Measurements from ENCODE around the gene RAD21L1.
"Not testable (repeated sequence)": the region's sequence is repeated elsewhere in the genome, so short reads cannot be mapped to it uniquely, and the experiment has no call there.

RAD21L1 gene

DNA sequence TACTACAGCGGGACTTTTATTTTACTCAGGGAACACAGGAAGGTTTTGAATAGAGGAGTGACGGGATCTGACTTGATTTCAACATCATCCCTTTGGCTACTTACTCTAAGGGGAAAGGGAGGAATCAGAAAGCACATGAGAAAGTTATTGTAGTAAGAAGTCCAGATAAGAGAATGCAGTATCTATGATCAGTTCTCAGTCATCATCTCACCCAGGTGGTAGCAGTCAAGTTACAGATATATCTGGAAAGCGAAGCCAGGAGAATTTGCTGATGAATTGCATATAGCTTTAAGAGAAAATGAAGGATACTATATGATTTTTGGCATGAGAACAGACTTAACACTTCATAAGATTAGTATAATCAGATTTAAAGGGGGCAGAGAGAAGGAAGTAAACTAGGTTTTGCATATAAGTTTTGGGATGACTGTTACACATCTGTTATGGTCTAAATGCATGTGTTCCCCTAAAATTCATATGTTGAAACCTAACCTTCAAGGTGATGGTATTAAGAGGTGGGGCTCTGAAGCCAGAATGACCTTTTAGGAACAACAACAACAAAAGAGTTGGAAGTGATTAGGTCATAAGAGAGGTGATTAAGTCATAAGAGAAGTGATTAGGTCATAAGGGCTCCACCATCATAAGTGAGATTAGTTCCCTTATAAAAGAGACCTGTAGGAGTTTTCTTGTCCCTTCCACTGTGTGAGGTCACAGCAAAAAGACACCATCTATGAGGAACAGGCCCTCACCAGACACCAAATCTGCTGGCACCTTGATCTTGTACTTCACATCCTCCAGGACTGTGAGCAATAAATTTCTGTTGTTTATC is 6.7 kb downstream of the RAD21L1 start:
- no peak for DNase-seq

DNA sequence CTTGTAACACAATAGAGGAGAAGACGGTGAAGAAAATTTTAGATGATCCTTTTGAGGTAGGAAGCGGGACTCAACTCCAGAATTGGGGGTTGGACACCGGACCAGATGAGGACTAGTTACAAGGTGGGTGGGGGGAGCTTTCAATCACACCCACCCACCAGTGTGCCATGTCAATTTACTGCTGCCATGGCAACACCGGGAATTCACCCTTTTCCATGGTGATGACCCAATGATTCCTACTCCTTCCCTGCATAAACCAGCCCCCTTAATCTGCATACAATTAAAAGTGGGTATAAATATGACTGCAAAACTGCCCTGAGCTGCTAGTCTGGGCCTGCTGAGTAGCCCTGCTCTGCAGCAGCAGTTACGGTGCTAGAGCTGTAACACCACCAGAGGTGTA is 14.7 kb downstream of the RAD21L1 start:
- DNase-seq: no peak

DNA sequence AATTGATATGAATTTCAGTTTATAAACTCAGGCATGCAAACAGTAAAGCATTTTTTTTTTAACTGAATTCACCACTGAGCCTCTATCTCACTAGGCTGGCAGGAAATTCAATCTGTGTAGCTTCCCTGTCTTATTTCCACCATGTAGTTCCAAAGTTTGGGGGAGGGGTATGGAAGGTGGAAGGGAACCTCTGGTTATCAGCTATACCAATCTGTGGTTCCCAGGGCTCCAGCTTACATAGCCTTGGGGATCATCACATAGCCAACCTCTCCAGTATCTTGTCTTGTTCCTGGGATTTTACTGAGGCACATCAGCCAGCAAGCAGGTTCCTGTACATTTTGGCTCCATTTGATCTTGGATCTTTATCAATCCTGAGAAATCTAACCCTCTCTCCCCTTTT is 15.6 kb downstream of the RAD21L1 start:
- DNase-seq: no peak

DNA sequence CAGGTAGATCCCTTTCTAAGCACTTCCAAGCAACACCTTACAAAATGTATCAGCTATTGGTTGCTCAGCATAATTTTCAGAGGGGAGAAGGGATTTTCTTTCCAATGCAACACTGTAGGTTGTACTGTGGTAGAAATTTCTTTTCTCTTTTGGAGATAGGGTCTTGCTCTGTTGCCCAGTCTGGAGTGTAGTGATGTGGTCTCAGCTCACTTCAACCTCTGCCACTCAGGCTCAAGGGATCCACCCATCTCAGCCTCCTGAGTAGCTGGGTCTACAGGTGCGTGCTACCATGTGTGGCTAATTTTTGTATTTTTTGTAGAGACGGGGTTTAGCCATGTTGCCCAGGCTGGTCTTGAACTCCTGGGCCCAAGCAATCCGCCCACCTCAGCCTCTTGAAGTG is 16.3 kb downstream of the RAD21L1 start:
- DNase-seq: no peak

DNA sequence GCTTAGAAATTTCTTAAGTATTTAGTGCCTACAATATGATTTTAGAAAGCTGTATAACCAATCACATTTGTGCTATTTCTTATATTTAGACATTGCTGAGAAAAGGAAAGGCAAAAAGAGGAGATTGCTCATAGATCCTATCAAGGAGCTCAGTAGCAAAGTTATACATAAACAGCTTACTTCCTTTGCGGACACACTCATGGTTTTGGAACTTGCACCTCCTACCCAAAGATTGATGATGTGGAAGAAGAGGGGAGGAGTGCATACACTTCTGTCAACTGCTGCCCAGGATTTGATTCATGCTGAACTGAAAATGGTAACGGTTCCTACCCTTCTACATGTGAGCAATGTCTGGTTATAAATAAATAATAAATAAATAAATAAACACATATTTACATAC is 16.7 kb downstream of the RAD21L1 start:
- no peak for DNase-seq

DNA sequence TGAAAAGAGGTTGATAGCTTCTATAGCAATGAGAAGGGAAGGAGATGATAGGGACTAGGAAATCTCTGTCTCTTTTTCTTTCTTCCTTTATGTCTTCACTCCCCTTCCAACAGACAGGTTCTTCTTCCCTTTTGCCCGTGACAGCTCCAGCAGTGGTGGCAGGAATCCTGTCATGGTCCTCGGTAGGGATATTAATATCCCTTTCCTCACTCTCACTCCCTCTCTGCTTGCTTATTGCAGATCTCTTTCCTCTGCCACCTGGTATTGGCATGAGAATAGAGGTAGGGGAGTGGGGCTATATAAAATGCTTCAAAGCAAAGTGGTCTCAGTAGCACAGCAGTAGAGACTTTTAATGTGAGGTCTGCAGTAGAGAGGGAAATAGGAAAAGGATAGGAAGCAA is 19.7 kb downstream of the RAD21L1 start:
- no peak for DNase-seq

DNA sequence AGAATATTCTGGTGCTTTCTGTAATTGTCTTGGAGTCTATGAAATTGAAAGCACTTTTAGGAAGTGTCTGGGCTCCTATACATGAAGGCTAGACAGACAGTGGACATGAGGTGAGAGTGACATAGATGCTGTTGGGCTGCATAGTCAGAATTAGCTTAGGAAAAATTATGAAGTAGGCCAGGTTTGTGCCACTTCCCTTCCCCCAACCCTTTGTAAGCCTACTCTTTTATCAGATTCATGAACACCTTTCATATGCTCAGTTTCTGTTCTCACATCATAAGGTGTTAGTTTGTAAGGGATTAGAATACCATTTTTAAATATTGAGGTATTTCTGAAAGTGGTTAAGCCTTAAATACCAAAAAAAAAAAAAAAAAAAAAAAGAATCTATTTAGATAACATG is 21.8 kb downstream of the RAD21L1 start:
- DNase-seq: no peak

DNA sequence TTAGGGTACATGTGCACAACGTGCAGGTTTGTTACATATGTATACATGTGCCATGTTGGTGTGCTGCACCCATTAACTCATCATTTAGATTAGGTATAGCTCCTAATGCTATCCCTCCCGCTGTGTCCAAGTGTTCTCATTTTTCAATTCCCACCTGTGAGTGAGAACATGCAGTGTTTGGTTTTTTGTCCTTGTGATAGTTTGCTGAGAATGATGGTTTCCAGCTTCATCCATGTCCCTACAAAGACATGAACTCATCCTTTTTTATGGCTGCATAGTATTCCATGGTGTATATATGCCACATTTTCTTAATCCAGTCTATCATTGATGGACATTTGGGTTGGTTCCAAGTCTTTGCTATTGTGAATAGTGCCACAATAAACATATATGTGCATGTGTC is 24.4 kb downstream of the RAD21L1 start:
- DNase-seq: not testable (repeated sequence)

DNA sequence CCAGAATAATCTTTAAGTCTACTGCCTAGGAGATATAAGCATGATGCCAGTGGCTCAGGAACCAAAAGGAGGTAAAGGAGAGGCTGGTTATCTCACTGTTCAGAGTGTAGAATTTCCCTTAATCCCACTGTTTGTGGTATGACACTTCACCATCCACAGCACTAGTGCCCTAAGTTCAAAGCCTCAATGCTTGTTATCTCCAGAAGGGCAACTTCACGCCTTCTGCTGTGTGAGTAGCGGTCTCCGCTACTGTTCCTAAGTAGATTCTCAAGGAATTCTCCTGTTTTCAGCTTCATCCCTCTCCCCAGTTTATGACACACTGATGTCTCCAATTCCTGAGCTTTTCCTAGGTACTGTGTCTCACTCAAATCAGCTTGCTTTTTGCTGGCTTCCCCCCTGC is 26.6 kb downstream of the RAD21L1 start:
- no peak for DNase-seq

DNA sequence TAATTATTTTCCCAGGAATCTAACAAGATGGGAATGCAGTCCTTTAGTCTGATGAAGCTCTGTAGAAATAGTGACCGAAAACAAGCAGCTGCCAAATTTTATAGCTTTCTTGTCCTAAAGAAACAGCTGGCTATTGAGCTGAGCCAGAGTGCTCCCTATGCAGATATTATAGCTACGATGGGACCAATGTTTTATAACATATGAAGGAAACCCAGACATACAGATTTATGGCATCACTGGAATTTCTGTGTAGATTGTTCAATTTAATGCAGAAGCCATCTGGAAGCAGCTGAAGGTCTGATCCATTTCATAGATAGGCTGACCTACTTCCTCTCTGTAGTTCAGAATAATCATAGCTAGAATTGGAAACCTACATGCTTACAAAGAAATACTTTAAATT is 28.4 kb downstream of the RAD21L1 start:
- DNase-seq: no peak

DNA sequence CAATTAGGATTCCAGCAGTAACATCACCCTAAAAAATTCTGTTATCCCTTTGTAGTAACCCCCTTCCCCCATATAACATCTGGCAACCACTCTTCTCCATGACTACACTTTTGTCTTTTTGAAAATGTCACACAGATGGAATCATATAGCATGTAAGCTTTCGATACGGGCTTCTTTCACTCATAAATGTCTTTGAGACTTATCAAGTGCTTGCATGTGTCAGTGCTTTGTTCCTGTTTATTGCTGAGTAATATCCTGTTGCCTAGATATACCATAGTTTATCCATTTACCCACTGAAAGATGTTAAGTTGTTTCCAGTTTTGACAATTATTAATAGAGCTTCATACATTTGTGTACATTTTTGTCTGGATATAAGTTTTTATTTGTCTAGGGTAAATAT is 29.8 kb downstream of the RAD21L1 start:
- DNase-seq: no peak

DNA sequence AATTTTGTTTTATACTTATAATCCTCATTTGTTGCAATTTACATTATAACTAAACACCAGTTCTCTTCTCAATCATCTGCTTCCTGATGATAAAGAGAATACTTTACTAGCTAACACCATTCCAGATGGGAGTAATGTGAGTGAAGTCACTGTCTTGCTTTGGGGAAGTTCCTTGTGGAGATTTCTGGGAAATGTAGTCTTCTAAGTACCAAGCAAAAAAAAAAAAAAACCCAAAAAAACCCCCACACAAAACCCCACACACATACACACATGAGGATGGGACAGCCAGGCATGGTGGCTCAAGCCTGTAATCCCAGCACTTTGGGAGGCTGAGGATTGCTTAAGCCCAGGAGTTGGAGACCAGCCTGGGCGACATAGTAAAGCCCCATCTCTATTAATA is 38.0 kb downstream of the RAD21L1 start:
- DNase-seq: no peak

DNA sequence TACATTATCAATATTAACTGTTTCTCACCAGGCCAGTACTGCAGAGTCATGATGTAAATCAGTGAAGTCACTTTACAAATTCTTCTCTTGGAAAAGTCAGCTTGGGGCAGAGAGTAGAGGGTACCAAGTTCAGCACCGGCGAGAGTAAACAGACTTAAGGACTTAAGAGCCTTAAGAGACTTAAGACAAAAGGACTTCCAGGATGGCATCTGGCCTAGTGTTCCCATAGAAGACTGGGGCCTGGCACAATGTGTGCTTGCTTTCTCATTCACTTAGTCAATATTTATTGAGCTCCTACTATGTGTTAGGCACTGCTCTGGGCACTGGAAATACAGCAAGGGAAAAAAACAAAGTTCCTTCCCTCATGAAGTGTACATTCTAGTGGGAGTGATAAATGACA is 38.9 kb downstream of the RAD21L1 start:
- DNase-seq: no peak

DNA sequence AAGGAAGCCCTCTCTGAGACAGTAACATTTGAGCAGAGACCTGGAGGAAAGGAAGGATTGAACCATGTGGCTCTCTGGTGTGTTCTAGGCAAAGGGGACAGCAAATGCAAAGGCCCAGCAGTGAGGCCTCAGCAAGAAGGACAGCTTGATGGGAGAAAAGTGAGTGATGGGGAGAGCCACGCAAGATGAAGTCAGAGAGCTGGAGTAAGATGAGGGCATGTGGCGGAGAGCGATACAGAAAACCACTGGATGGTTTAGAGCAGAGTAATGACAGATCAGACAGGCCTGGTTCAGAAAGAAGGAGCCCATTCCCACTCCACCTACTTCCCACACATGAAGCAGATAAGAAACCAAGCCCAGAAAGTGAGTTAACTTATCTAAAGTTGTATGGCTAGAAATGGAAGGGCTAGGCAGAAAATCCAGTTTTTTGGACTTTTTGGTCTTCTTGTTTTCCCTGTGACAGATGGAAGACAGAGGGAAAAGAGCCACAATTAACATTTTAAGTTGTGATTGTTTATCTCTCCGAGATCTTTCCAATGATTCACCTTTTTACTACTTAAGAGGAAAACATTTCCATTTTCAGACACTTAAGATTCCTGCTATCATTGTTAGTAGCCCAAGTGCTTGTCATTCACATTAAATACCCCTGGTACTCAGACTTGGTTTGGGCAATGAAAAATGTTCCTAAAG is 39.5 kb downstream of the RAD21L1 start:
- DNase-seq: no peak

DNA sequence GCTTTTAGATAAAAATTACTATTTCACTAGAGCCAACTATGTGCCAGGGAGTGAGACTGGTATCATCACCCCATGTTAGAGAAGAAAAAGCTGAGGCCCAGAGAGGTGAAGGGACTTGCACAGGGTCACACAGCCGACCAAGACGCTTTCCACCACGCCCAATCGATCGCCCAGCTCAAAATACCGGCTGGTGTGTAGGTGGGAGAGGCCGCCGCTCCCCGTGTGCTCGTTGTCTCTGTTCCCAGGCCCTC is 40.0 kb downstream of the RAD21L1 start:
- no peak for DNase-seq

DNA sequence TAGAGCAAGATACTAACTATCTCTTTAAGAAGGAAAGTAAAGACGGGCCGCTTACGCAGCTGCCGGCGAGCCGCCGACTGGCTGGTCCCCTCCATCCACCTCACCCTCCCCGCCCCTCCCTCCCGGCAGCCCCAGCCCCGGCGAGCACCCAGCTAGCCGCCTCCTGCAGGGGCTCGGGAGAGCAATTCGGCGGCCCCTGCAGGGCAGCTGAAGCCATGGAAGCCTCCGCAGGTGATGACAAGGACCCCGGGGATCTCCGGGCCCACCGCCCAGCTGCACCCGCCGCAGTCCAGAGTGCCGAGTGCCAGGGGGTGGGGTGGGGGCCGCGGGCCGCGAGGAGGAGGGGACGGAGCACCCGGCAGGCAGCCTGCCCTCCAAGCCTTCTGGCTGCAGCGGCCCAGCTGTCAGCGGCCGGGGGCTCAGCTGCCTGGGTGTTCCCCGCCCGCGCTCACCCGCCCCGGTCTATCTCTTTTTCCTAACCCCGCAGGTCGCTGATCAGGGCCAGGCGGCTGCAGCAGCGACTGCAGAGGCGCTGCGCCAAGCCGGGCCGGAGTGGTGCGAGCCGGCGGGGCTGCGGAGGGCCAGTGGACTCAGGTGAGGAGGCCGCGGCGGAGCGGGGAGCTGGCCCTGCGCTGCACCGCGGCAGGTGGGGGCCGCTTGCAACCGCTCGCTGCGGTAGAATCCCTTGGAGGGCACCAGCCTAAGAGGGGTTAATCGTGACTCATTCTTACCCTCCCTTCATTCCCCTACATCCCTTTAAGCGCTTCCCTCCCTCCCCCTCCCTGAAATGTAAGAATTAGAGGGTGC is 40.5 kb downstream of the RAD21L1 start, which contains the start of gene SNPH:
Gene SNPH (plus strand): TSS at position 128 of the 807 bp plus-strand sequence. CDS start 29,946 bp downstream, outside the sequence.
- peak; percentile 82 for DNase-seq

DNA sequence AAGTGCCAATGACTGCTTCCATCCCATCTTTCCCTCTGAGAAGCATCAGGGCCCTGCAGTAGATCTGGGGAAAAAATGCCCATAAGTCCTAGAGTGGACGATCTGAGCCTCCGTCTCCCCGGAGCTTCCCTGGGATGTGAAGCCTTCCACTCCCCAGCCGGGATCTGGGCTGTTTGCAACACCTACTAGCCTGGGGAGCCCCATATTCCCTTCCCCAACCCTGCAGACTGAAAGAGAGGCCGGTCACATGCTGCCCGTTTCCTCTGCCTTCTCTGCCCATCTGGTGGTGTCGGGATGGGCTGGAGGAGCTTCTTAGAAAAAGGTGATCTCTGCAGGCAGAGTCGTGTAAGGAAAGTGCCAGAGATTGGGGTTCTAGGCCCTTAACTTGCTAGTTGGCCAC is 41.3 kb downstream of the RAD21L1 start:
- DNase-seq: no peak

DNA sequence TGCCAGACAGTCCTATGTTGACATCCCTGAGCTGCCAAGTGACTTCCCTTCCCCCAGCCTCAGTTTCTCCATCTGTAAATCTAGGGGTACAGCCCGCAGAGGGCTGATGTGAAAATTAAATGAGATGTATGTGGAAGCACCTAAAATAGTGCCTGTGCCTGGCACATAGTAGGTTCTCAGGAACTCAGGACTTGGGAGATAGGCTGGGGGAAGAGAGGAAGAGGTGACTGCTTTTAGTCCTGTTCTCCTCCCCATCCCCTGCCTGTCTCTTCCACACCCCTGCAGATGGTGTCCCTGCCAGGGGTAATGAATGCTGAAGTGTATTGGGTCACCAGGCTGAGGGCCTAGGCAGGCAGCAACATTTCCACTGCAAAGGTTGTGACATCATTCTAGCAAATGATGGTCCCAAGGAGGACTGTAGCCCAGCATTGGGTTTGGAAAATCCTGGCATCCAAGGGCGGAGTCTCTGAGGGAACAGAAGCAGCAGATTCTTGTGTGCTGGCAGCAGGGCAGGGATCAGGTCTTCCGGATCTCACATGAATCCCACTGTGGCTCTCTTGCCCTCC is 42.0 kb downstream of the RAD21L1 start:
- DNase-seq: no peak

DNA sequence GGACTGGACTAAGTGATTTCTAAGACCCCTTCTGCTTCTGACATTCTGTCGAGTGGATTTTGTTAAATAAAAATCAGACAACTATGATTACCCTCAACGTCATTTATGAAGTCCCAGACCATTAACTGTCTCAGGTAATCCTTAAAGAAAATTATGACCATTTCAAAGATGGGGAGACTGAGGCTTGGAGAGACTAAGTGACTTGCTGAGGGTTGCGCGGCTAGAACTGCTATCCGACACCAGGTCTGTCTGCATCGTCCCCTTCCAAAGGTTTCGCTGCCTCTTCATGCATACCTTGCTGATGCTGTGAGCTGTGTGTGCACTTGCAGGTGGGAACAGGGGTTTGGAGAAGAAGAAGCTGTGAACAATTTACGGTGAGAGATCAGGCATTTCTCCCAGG is 43.4 kb downstream of the RAD21L1 start:
- no peak for DNase-seq

DNA sequence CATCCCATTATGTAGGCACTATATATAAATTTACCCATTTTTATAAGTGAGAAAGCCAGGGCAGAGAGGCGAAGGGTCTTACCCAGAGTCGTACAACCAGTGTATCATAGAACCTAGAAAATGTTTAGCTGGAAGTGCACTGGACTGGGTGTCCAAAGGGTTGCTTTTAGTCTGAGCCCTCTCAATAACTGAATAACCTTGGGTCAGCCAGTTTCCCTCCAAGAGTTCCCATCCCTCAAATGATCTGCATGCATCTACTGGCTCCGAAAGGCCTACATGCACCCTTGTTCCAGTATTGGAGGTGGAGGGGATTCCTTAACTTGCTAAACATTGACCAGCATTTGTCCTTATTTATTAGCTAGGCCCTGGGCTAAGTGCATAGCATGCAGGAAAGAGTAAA is 44.0 kb downstream of the RAD21L1 start:
- DNase-seq: no peak

DNA sequence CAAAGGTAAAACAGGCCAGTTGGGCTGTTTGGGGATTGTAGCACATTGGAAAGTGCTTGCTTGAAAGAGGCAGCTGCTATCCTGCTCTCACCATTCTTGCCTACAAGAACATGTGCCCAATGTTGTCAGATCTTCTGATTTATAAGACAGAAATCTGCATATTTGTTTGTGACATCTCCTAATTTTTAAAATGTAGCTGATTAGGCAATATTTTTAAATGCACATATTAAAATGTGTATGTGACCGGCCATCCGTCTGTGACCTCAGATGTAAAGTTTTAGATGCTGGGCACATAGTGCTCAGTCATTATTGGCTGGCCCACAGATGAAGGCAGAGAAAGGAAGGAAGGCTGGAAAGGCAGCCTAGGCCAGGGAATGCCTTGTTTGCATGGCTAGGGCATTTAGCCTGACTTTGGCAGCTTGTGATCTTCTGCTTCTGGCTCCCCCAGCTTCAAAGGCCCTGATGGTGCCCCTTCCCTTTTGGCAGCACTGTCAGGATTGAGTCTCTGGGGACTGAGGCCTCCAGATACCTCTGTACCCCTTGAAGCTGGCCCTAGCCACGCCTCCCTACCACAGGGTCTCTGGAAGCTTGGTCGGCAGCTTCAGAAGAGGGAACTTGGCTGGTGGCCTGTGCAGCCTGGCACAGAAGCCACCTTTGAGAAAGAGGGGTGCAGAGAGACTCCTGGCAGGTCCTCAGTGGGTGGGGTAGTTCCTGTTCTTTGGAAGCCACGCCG is 46.7 kb downstream of the RAD21L1 start:
- DNase-seq: no peak

DNA sequence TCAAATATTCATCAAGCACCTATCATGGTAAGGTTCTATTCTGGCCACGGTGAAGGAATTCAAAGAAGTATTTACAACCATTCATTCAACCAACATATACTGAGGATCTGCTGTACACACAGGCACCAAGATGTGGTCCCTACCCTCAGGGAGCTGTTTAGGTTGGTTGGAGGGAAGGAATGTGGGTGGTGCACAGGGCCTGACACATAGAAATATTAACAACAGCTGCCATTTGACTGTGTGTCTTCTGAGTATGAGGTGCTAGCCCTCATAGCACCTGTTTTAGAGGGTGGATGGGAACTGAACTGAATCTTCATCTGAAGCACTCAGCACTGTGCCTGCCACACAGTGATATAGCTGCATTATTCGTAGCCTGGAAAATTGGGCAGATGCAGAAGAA is 47.5 kb downstream of the RAD21L1 start:
- DNase-seq: no peak

All from activated CD8-positive, alpha-beta memory T cell treated with anti-CD3 and anti-CD28 coated beads, Interleukin-2, amount 50 U/mL, for 48 hours (primary cell).